HG03045 (cell line): ENCODE measurements around the gene SHISA9.

Experiments used
- ATAC-seq: cut with Tn5 transposase; IDR thresholded peaks from one replicate; pipeline ENCODE4 v1.9.1; 2021; ENCODE audit warnings: mild to moderate bottlenecking, moderate library complexity; ENCODE audit not compliant: unreplicated experiment

Gene SHISA9

DNA sequence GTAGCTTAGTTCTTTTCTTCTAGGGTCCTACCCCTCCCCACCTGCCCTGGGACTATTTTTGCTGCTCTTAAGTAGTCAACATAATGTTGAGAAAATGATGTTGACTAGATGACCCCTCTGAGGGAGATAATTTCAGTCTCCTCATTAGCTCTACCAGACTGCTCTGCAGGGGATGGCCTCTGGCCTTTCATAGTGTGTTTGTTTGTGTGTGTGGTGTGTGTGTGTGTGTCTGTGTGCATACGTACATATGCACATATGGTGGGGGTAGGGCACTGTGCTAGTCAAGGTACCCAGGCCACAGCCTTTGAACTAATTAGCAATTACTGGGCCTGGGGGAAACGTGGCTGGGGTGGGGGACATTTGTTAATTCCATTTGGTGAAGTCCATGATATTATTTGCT, 254.0 kb downstream of the SHISA9 start:
- ATAC-seq: no peak

DNA sequence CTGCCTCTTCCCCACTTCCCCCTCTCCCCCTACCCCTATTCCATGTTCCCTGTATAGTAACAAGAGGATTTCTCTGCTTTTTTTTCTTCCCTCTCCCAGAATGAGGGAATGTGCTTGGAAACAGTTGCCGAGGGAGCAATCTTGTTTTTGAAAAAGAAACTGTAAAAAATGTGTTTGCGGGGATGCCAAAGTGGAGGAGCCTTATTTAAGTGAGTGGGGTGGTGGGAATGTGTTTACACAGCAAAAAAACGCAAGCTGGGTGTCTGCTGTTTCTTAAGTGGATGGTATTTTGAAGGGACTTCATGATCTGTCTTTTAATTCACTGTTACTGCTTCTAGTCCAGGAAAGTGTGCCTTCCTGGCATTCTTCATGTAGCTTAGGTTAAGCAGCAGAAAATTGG, 254.4 kb downstream of the SHISA9 start:
- no peak for ATAC-seq

DNA sequence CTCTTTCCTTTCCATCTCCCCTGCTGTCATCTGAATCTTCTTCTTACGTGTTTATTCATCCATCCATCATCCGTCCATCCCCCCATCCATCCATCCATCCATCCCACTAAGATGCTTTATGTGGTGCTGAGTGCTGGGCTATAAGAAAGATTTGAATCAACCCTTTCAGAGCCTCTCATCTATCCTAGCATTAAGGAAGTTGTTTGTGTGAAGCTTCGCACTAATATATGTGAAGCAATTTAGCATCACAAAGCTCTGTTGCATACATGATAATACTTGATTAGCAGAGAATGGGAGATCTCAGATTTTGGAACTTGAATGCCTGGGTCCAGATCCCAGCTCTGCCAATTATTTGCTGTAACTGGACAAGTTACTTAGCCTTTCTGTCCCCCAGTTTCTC, 255.7 kb downstream of the SHISA9 start:
- no peak for ATAC-seq

DNA sequence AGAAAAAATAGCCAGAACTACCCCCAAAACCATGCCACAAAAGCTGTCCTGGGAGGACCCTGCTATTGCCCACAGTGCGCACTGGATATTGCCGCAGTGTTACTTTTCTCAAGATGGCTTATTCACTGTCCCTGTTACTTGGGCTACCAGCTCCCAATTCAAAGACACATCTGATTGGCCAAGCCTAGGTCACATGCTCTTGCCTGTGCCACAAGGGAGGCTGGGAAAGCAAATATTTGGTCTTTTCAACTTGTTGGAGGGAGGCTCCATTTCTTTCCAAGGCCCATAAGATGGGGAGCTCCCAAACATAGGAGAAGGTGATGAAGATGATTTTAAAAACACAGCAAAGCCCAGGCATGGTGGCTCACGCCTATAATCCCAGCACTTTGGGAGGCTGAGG, 257.0 kb downstream of the SHISA9 start:
- ATAC-seq: no peak

DNA sequence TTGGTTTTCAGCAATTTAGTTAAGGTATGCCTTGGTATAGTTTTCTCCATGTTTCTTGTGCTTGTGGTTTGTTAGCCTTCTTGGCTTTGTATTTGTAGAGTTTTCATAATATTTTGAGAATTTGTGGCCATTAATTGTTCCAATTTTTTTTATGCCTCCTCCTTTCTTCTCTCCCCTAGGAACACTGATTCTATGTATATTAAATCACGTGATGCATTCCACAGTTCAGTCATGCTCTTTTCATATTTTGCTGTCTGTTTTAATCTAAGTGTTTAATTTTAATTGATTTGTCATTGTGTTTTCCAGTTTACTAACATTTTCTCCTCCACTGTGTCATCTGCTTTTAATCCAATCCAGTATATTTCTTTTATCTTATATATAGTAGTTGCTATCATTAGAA, 263.6 kb downstream of the SHISA9 start:
- ATAC-seq: no peak

DNA sequence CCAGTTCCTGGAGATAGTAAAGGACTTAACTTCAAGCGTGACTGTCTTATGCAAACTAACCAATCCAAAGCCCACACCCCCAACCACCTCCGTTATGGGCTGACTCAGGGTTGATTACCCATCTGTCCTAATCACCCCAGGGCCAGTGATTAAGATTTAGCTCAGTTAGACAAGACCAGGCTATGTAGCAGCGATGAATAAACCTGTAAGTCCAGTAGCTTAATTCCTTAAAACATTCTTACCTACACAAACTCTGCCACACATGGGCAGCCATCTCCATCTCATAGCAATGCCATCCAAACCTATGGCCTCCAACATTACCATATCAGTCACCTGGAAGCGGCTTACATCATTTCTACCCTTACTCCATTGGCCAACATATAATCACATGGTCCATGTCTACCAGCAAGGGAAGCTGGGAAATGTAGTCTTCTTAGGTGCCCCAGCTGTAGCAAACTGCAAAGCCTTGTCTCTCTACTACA, 266.7 kb downstream of the SHISA9 start:
- ATAC-seq: no peak

DNA sequence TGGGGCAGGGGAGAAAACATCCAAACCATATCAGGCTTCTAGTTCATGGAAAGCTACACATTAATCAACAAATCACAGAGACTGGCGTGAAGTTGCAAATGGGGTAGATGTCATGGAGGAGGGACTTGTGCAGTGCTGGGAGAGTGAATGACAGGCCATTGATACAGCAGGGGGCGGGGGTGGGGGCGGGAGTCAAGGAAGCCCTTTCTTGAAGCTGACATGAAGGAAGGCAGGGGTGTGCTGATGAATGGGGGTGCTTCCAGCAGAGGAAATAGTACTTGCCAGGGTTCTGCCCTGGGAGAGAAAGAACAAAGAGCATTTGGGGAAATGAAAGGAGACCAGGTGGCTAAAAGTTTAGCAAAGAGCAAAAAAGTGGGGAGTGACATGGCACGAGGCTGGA, 269.9 kb downstream of the SHISA9 start:
- no peak for ATAC-seq

DNA sequence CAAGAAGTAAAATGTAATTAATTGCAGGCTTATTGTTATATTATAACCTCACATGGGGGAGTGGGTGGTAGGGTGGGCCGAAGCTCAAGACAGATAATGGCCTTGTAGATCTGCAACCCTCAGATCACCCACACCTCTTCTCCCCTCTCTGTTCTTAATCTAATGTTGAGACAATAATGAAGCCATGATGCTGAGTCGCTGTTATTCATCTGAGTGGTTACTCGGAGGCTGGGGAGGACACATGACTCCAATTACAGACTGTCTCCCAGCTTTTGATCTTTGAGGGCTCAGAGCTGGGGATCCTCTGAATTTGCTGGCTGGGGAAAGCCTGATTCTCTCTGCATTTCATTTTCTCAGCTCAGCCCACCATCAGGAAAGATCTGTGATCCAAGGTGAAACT, 275.3 kb downstream of the SHISA9 start:
- no peak for ATAC-seq

DNA sequence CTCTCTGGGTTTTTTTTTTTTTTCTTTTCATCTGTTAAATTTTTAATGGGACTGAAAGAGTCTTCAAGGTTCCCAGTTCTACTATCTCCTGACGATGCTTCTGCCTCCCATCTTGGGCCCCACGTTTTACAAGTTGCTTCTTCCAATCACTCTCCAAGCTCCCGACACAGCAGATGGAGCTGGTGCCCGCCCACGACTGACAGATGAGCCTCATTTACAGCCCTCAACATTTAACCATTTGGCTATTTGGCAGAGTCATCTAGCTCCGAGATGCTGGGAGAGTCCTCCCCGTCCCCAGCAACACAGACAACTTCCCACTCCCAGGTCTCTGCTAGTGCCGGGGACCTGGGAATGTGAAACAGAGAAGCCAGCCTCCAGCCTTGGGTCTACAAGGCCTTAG, 276.9 kb downstream of the SHISA9 start:
- no peak for ATAC-seq

DNA sequence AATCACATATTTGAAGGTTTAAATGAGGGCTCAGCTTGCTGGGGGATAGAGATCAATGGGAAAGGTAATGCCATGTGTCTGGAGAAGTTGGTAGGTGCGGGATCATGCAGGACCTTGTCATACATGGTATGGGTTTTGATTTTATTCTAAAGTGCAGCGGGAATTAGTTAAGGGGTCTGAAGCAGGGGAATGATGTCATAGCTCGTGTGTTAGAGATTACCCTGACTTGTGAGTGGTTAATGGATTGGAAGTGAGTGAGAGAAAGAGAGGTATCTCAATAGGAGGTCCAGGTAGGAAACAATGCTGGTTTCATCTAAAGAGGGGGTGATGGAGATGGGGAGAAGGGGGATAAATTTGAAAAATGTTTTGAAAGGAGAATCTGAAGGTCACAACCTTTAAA, 280.0 kb downstream of the SHISA9 start:
- ATAC-seq: no peak

DNA sequence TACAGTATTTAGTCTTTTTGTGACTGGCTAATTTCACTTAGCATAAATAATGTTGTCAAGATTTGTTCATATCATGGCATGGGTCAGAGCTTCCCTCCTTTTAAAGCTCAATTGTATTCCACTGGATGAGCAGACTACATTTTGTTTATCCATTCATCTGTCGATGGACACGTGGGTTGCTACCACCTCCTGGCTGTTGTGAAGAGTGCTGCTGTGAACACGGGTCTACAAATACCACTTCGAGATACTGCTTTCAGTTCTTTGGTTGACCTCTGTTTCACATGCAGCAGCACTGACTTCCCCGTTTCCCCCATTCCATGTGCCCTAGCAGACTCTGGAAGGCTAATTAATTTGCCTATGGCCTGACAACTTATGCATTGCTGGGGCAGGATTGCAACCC, 285.4 kb downstream of the SHISA9 start:
- ATAC-seq: no peak

DNA sequence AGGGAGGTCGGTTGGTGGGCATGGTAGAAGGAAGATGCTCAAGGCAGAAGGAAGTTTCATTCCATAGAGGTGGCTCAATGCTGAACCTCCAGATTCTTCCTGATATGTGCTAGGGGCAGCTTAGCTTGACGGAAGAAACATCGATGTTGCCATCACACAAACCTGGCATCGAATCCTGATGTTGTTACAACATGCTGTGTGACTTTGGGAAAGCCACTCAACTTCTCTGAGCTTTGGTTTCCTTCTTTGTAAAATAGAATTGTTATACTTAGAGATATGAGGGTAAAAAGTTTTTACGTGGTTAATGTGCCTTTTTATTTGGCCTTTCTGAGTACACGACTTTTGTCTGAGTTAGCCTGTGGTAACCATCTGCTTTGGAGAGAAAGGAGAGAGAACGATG, 287.9 kb downstream of the SHISA9 start:
- no peak for ATAC-seq

DNA sequence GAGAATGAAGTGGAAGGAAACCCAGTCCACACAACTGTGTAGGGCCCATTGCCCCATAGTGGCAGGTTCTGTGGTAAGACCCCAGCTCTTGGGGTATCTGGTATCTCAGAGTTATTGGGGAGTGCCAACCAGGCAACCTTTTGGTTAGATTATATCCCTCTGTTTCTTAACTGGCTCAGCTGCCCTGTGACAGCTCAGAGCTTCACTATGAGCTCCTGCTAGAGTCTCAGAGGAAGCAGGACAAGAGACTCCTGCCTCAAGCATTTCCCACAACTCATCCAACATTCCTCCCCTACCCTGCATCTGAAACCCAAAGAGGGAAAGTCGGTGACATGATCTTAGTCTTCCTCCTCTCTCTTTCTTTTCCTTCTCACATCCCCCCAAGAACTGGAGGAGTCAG, 292.3 kb downstream of the SHISA9 start:
- ATAC-seq: no peak

DNA sequence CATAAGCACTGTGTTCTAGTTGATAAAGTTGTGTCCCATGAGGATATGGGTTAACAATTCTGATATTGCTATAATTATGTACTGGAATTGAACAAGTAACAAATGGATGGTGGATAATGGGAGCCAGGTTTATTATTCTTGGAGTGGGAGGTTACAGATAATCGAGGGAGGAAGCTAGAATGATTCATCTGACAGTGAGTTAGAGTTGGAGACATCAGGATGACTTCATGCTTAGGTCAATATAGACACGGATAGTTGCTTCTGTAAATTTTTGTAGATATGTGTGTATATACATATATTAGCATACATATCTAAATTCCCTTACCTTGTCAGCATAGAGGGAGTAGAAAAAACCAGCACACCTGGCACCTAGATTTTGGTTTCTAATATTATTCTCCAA, 293.4 kb downstream of the SHISA9 start:
- ATAC-seq: no peak

DNA sequence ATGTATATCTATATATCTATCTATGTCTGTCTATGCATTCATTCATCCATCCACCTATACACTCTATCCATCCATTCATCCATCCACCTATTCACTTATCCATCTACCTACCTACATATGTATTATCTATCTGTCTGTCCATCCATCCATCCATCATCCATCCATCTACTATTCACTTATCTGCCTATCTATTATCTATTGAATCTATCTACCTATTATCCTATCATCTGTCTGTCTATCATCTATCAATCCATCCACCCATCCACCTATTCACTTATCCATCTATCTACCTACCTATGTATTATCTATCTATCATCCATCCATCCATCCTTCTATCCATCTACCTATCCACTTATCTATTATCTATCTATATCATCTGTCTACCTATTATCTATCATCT, 302.3 kb downstream of the SHISA9 start:
- no peak for ATAC-seq

DNA sequence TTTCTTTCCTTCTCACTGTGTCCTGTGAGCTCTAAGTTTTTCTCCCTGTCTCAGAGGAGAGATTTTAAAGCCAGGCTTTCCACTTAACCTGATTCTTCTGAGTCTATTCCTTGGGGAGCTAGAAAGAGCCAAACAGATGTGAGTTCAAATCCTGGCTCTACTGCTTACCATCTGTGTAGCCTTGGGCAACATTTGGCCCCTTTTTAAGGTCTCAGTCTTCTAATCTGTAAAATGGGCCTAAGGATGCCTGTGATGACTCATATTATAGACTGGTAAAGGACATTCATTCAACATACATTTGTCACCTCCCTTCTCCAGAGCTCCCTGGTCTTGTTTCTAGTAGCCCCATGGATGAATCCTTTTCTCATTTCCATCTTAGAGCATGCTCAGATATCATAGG, 304.0 kb downstream of the SHISA9 start:
- ATAC-seq: no peak

DNA sequence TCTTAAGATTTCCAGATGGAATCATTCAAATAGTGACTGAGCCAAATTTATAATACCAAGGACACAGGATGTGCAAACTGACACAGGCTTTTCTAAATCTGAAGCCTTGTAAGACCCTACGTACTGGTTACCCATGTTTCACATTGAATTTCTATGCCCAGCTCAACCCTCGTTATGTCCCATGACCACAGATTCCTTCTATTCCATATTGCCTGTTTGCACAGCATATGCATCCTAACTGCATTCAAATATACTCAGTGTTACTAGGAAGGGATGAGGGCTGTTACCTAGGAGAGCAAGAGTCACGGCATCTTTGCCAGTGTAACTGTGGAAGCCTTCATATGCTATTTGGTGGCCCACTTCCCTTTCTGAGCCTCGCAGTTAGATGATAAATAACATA, 305.2 kb downstream of the SHISA9 start:
- no peak for ATAC-seq

DNA sequence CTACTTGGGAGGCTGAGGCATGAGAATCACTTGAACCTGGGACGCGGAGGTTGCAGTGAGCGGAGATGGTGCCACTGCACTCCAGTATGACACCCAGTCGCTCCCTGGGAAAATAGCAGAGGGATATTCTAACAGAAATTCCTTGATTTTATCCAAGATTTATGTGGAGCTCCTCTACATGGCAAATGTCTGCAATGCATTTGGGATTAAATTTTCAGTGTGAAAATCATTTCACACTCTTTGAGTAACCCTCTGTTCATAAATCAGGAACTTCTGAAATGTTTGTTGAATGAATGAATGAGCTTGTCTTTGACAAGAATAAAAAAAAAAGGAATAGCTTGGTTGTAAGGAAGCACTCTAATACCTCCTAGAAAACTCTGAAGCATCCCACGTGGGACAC, 305.8 kb downstream of the SHISA9 start:
- no peak for ATAC-seq

DNA sequence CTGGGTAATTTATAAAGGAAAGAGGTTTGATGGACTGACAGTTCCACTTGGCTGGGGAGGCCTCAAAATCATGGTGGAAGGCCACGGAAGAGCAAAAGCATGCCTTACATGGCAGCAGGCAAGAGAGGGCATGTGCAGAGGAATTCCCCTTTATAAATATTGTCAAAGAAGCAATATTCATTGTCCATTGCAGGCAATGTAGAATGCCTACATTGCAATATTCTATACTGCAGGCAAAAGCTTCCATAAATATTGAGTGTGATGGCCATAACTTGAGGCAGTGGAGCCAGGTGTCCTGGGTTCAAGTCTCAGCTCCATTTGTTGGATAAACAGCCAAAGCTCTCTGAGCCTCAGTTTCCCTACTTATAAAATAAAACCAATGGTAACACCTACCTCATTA, 322.3 kb downstream of the SHISA9 start:
- ATAC-seq: no peak

DNA sequence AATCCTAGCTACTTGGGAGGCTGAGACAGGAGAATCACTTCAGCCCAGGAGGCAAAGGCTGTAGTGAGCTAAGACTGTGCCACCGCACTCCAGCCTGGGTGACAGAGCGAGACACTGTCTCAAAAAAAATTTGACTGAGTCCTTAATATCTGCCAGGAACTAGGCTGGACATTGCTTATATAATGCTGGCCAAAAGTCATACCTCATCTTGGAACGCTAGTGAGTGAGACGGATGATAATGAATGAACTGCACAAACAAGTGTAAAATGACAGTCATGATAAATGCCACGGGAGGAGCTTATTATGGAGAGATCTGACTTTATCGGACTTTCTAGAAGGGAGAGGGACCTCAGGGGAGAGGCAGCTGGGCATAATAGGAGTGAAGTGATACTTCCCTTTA, 327.6 kb downstream of the SHISA9 start:
- no peak for ATAC-seq

DNA sequence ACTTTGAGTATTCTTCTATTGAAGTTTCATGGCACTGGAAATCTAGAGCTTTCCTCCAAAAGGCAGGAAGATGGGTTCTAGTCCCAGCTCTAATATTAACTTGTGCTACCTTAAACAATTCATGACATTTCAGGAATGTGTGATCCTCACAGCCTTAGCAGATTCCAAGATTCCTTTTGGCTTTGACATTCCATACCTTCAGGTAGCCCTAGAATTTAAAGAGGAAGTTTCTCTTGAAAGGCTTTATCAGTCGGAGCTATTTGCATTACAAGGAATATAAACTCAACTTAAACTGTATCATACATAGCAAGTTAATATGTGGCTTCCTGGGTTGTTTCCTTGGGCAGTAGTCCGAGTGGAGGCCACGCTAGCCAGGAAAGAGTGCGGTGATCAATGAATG, 330.0 kb downstream of the SHISA9 start:
- ATAC-seq: no peak

DNA sequence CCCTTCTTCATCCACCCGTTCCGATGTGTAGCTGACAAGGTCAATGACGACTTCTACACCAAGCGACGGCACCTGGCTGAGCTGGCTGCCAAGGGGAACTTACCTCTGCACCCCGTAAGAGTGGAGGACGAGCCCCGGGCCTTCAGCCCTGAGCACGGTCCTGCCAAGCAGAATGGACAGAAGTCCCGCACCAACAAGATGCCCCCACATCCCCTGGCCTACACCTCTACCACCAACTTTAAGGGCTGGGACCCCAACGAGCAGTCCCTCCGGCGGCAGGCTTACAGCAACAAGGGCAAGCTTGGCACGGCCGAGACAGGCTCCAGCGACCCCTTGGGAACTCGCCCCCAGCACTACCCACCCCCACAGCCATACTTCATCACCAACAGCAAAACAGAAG, 333.6 kb downstream of the SHISA9 start:
- no peak for ATAC-seq

DNA sequence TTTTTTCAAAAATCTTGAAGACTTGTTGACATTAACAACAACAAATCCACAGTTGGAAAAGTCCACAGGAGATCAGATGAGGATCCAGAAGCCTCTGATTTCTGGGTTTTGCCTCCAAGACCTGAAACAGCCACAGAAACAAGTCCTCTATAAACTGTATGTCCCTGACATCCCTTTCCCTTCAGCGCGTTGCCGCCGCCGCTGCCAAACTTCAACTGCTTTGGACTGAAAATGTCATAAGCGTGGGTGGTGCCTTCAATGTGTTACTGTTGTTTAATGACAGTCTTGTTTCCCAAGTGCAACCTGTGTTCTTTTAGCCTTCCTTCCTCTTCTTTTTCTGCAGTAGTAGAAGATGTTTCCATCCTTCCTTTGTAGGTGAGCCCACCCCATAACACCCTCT, 334.9 kb downstream of the SHISA9 start:
- ATAC-seq: no peak

DNA sequence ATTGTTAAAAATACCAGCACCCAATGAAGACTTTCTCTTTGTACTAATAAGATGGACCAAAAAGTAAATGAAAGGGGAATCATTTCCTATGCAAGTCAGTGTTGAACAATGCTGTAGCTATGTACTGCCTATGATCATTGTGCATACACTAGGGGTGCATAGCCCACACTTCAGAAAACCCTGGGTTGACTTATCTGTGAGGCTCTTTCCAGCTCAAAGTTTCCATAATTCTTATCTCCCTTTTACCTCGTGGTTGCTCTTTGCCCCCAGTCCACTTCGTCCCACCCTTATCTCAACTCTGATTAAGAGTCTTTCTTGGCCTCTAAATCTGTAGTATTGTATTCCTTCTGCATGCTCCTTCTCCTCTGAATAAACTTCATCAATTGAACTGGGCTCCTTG, 336.8 kb downstream of the SHISA9 start:
- ATAC-seq: no peak
